GM12873 (cell line): ENCODE results near the gene KATNAL2.

Experiments used
- CTCF ChIP-seq: IDR thresholded peaks from 2 replicates; pipeline ENCODE4 v1.5.1; 2012; ENCODE audit warnings: low read depth, mild to moderate bottlenecking, moderate library complexity, low read length, control low read depth; ENCODE audit not compliant: insufficient read depth; ENCODE audit errors: missing control alignments

The KATNAL2 gene

GRCh38 chr18:47115205-47115604 is 197.8 kb downstream of the KATNAL2 start:
- no peak for TF ChIP-seq CTCF

- TF ChIP-seq CTCF, result no peak
Measured at GRCh38 chr18:47118981-47119380, 201.6 kb downstream of the KATNAL2 start.

GRCh38 chr18:47120428-47120827 is 203.0 kb downstream of the KATNAL2 start:
- no peak for TF ChIP-seq CTCF

- TF ChIP-seq CTCF, result no peak
Measured at GRCh38 chr18:47121146-47121545, 203.7 kb downstream of the KATNAL2 start.

- TF ChIP-seq CTCF, result no peak
Measured at GRCh38 chr18:47141289-47141688, 223.9 kb downstream of the KATNAL2 start.

GRCh38 chr18:47143153-47143552 is 225.8 kb downstream of the KATNAL2 start:
- TF ChIP-seq CTCF, result no peak

GRCh38 chr18:47143899-47144485 is 226.6 kb downstream of the KATNAL2 start:
- TF ChIP-seq CTCF, result no peak

GRCh38 chr18:47146206-47146605 is 228.8 kb downstream of the KATNAL2 start:
- no peak for TF ChIP-seq CTCF
